ENCODE results near the gene TPSG1. TPM values are rescaled to one million over a fixed set of nuclear protein-coding genes. Genes with fewer than 3 reads are reported as not detected.
A peak's percentile ranks its signal among the peaks of the same experiment; 100 is the strongest.
"Not testable (repeated sequence)": the region's sequence is repeated elsewhere in the genome, so short reads cannot be mapped to it uniquely, and the experiment has no call there.

Gene TPSG1
- total and polyA plus RNA-seq, 2 of the 13 experiments (the other 11 are each of a cell fraction or from before 2014, with no cell fraction given): not detected

GRCh38 chr16:1271724-1272413 lies 46.8 kb upstream of the TPSG1 start:
- H3K9ac ChIP-seq (ENCODE audit: insufficient read depth, low read depth, low read length); intact Hi-C loops (cut with micrococcal nuclease; ENCODE audit: unreplicated experiment); H3K9me3 ChIP-seq (ENCODE audit: low read length); DNase-seq (ENCODE audit: low spot score); H3K79me2 ChIP-seq (ENCODE audit: insufficient read depth, low read length); CTCF ChIA-PET (ENCODE audit: low intra/inter-chr PET ratio, low total read pairs); FAIRE-seq; H3K4me3 ChIP-seq (replicated peaks in 1 of 3; ENCODE audit: insufficient read depth in 1 of 3, low read depth in 2 of 3, low read length in 3 of 3); BruUV-seq (replicated peaks); H4K20me1 ChIP-seq (ENCODE audit: insufficient read depth, low read length); H3K27ac ChIP-seq (ENCODE audit: extremely low read length, insufficient read depth, low read length); in situ Hi-C loops (cut with HindIII; ENCODE audit: extremely low pct_ligation_motif_present, low pct_unique_long_range_greater_than_20kb); H3K4me2 ChIP-seq (ENCODE audit: low read depth, low read length); POLR2A ChIA-PET; H3K36me3 ChIP-seq (replicated peaks in 1 of 2; ENCODE audit: control insufficient read depth in 1 of 2, insufficient read depth in 2 of 2, low read length in 2 of 2); H2AFZ ChIP-seq (ENCODE audit: low read length): not testable (repeated sequence)
- peak; percentile 61 for ATAC-seq
- peaks cover 5 to 41% of the 10 kb centered on the region in 2 experiments for H3K27me3 ChIP-seq (ENCODE audit: control insufficient read depth in 1 of 2, insufficient read depth in 2 of 2, low read length in 2 of 2)
- H3K4me1 ChIP-seq (ENCODE audit: insufficient read depth, low read length): peaks cover 11% of the 10 kb centered on the region; the same call in 1 of the 2 replicates
- 5% methylated on average over 4 of the region's 19 CpGs for WGBS (ENCODE audit: low lambda C conversion rate)
- peak; percentile 60; the same call in 1 of the 2 replicates for TF ChIP-seq CSRNP1 (CRISPR knock-in tag; IDR thresholded peaks at IDR 0.05)
- peak; percentile 31; the same call in 1 of the 2 replicates for TF ChIP-seq ZNF350 (CRISPR knock-in tag; IDR thresholded peaks at IDR 0.05; ENCODE audit: borderline replicate concordance, low read depth)
- 0 out of 2 replicates have a peak, but pooled peaks have one; percentile 55 for TF ChIP-seq FOXO4 (CRISPR knock-in tag; conservative IDR thresholded peaks at IDR 0.05)
- TF ChIP-seq ZNF768 (CRISPR knock-in tag; IDR thresholded peaks at IDR 0.05): peak; percentile 12; the same call in 1 of the 2 replicates
- 0 out of 2 replicates have a peak, but pooled peaks have one; percentile 30 for TF ChIP-seq THAP11 (CRISPR knock-in tag; IDR thresholded peaks at IDR 0.05)
- TF ChIP-seq RARA (CRISPR knock-in tag; IDR thresholded peaks at IDR 0.05): 0 out of 2 replicates have a peak, but pooled peaks have one; percentile 14
- TF ChIP-seq PHF21A (CRISPR knock-in tag; IDR thresholded peaks at IDR 0.05): peak; percentile 35; the same call in 1 of the 2 replicates
- TF ChIP-seq HMG20A (CRISPR knock-in tag; IDR thresholded peaks at IDR 0.05; ENCODE audit: borderline replicate concordance): 0 out of 2 replicates have a peak, but pooled peaks have one; percentile 14
- TF ChIP-seq TBX2 (CRISPR knock-in tag; IDR thresholded peaks at IDR 0.05; ENCODE audit: borderline replicate concordance): 0 out of 2 replicates have a peak, but pooled peaks have one; percentile 37
- TF ChIP-seq AHDC1 (CRISPR knock-in tag; IDR thresholded peaks at IDR 0.05; ENCODE audit: borderline replicate concordance): peak; percentile 33; the same call in 1 of the 2 replicates
- TF ChIP-seq ZNF160 (CRISPR knock-in tag; IDR thresholded peaks at IDR 0.05): 0 out of 2 replicates have a peak, but pooled peaks have one; percentile 27
- 0 out of 2 replicates have a peak, but pooled peaks have one; percentile 16 for TF ChIP-seq MED1 (CRISPR knock-in tag; IDR thresholded peaks at IDR 0.05)
- TF ChIP-seq POGZ (CRISPR knock-in tag; IDR thresholded peaks at IDR 0.05): 0 out of 2 replicates have a peak, but pooled peaks have one; percentile 7

All from HepG2 (cell line).